ENCODE measurements around the gene NEU4.
"Not testable (repeated sequence)": the region's sequence is repeated elsewhere in the genome, so short reads cannot be mapped to it uniquely, and the experiment has no call there.

Gene NEU4

DNA sequence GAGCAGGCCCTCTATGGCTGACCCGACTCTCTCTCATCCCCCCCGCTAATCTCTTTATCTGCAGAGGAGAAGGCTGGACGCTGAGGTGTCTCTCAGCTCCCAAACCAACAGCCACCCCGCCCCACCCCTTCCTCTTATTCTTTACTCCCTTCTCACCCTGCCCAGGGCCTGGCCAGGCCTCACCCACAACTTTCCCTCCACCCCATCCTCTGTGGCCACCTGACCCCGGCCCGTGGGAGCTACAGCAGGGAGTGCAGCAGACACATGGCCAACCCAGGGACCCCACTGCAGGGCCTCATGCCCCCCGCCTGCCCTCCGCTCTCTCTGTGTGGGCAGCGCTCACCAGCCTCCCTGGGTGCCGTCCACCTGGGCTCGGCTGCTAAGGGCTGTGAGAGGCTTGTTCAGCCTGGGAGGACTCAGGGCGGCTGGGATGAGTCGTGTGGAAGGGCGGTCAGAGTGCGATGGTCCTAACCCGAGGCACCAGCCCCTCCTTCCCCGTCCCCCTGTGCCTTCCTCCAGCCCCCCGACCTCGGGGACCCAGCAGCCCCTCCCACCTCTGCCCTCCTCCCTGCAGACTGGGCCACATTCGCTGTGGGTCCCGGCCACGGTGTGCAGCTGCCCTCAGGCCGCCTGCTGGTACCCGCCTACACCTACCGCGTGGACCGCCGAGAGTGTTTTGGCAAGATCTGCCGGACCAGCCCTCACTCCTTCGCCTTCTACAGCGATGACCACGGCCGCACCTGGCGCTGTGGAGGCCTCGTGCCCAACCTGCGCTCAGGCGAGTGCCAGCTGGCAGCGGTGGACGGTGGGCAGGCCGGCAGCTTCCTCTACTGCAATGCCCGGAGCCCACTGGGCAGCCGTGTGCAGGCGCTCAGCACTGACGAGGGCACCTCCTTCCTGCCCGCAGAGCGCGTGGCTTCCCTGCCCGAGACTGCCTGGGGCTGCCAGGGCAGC is 6.8 kb downstream of the NEU4 start:
- peaks cover 3% of the 10 kb centered on the region for H3K27me3 Mint-ChIP-seq (ENCODE audit: low read depth)
- no peak overlapping the region for H3K4me3 Mint-ChIP-seq
- TF ChIP-seq, protein P1, sequence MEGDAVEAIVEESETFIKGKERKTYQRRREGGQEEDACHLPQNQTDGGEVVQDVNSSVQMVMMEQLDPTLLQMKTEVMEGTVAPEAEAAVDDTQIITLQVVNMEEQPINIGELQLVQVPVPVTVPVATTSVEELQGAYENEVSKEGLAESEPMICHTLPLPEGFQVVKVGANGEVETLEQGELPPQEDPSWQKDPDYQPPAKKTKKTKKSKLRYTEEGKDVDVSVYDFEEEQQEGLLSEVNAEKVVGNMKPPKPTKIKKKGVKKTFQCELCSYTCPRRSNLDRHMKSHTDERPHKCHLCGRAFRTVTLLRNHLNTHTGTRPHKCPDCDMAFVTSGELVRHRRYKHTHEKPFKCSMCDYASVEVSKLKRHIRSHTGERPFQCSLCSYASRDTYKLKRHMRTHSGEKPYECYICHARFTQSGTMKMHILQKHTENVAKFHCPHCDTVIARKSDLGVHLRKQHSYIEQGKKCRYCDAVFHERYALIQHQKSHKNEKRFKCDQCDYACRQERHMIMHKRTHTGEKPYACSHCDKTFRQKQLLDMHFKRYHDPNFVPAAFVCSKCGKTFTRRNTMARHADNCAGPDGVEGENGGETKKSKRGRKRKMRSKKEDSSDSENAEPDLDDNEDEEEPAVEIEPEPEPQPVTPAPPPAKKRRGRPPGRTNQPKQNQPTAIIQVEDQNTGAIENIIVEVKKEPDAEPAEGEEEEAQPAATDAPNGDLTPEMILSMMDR (IDR thresholded peaks at IDR 0.05; ENCODE audit: unreplicated experiment in 3 of 3) = no peak
- H3K27ac Mint-ChIP-seq = peak overlapping the region in 1 of 3 experiments; percentile 71
- H3K36me3 Mint-ChIP-seq (ENCODE audit: low read depth) = no peaks in the 10 kb centered on the region
- peaks cover 4% of the 10 kb centered on the region for H3K4me1 Mint-ChIP-seq
- no peaks in the 10 kb centered on the region for H3K9me3 Mint-ChIP-seq

- Mint-ChIP-seq H3K9me3 (no peaks in the 10 kb centered on the region), H3K4me1 (peaks cover 4% of the 10 kb centered on the region), H3K36me3 (ENCODE audit: low read depth) (no peaks in the 10 kb centered on the region), H3K27me3 (ENCODE audit: low read depth) (peaks cover 3% of the 10 kb centered on the region), H3K27ac (no peak overlapping the region), H3K4me3 (no peak overlapping the region)
- TF ChIP-seq, protein P1 (IDR thresholded peaks at IDR 0.05; ENCODE audit: unreplicated experiment in 3 of 3) = no peak
These were observed 7.6 kb downstream of the NEU4 start for GRCh38 chr2:241816431-241817121.

- Mint-ChIP-seq H3K4me1 (peaks cover 4% of the 10 kb centered on the region), H3K36me3 (ENCODE audit: low read depth) (no peaks in the 10 kb centered on the region), H3K9me3 (no peaks in the 10 kb centered on the region), H3K27me3 (ENCODE audit: low read depth) (peaks cover 3% of the 10 kb centered on the region), H3K27ac (peak overlapping the region in 2 of 3 experiments; percentile 39 to 46), H3K4me3 (no peak overlapping the region)
- TF ChIP-seq, protein P1 (IDR thresholded peaks at IDR 0.05; ENCODE audit: unreplicated experiment in 3 of 3) = no peak
These were observed 8.3 kb downstream of the NEU4 start for GRCh38 chr2:241817126-241817820.

GRCh38 chr2:241817821-241818215 is 8.8 kb downstream of the NEU4 start:
- H3K27me3 Mint-ChIP-seq (ENCODE audit: low read depth); H3K36me3 Mint-ChIP-seq (ENCODE audit: low read depth): not testable (repeated sequence)

GRCh38 chr2:241818229-241818942 is 9.4 kb downstream of the NEU4 start:
- Mint-ChIP-seq H3K27ac (no peak overlapping the region), H3K27me3 (ENCODE audit: low read depth) (peaks cover 7% of the 10 kb centered on the region), H3K4me3 (no peak overlapping the region), H3K4me1 (peaks cover 12% of the 10 kb centered on the region), H3K36me3 (ENCODE audit: low read depth) (peaks cover 4% of the 10 kb centered on the region), H3K9me3 (peaks cover 3% of the 10 kb centered on the region)
- TF ChIP-seq, protein P1 (IDR thresholded peaks at IDR 0.05; ENCODE audit: unreplicated experiment in 3 of 3) = no peak

More at GRCh38 chr2:241817821-241818215, 8.8 kb downstream of the NEU4 start:
- peak overlapping the region in 2 of 3 experiments; percentile 39 to 46 for H3K27ac Mint-ChIP-seq
- H3K4me3 Mint-ChIP-seq, H3K9me3 Mint-ChIP-seq, H3K4me1 Mint-ChIP-seq: not testable (repeated sequence)

Measured in nephron (organoid).